Activated CD4-positive, alpha-beta T cell treated with anti-CD3 and anti-CD28 coated beads for 36 hours (primary cell): Measurements from ENCODE around the gene LRRC26. TPM values are rescaled to one million over a fixed set of nuclear protein-coding genes. Genes with fewer than 3 reads are reported as not detected.
A peak's percentile ranks its signal among the peaks of the same experiment; 100 is the strongest.

Experiments
- ATAC-seq: fragments of 200-7000 bp; cut with Tn5 transposase; one replicate; pipeline ENCODE4 v1.10.0; 2021; ENCODE audit warnings: mild to moderate bottlenecking, moderate library complexity
- CTCF ChIA-PET: fragments of 350-600 bp; sonication (Branson Sonifier 250); formaldehyde crosslinking; loops from one replicate; lab custom pipeline; 2021; ENCODE audit warnings: antibody characterized with exemption; lab: Charles Lee
- POLR2A ChIA-PET: fragments of 350-600 bp; sonication (Branson Sonifier 250); formaldehyde crosslinking; loops from one replicate; lab custom pipeline; 2021; ENCODE audit warnings: antibody characterized with exemption, inconsistent platforms; lab: Charles Lee
- DNase-seq: peaks from one replicate; pipeline ENCODE4 v3.0.0-alpha.2; 2020
- H3K27ac Mint-ChIP-seq: one replicate; pipeline ENCODE4 v1.8.0; 2021; ENCODE audit warnings: mixed read lengths
- H3K27me3 Mint-ChIP-seq: one replicate; pipeline ENCODE4 v1.8.0; 2021; ENCODE audit warnings: mixed read lengths
- H3K36me3 Mint-ChIP-seq: one replicate; pipeline ENCODE4 v1.8.0; 2021; ENCODE audit warnings: low read depth, mixed read lengths
- H3K4me1 Mint-ChIP-seq: one replicate; pipeline ENCODE4 v1.8.0; 2021; ENCODE audit warnings: mixed read lengths
- H3K4me3 Mint-ChIP-seq: one replicate; pipeline ENCODE4 v1.8.0; 2021; ENCODE audit warnings: mild to moderate bottlenecking, moderate library complexity, mixed read lengths
- H3K9me3 Mint-ChIP-seq: one replicate; pipeline ENCODE4 v1.8.0; 2021; ENCODE audit warnings: low read depth, mixed read lengths
- intact Hi-C, 2 experiments: fragments of 100-400 bp; cut with DNase I in 1 of 2; cut with micrococcal nuclease in 1 of 2; formaldehyde crosslinking; loops; one replicate each; pipeline versions ENCODE4 v1.14.2 to v1.15.1; 2022 to 2024; cut with DNase I, micrococcal nuclease
- total RNA-seq, 2 experiments: library from RNA; stranded (reverse); gene quantifications; one replicate each; pipeline ENCODE4 v1.2.3, GENCODE V29; 2021

Gene LRRC26, protein sequence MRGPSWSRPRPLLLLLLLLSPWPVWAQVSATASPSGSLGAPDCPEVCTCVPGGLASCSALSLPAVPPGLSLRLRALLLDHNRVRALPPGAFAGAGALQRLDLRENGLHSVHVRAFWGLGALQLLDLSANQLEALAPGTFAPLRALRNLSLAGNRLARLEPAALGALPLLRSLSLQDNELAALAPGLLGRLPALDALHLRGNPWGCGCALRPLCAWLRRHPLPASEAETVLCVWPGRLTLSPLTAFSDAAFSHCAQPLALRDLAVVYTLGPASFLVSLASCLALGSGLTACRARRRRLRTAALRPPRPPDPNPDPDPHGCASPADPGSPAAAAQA
- not detected for total RNA-seq

DNA sequence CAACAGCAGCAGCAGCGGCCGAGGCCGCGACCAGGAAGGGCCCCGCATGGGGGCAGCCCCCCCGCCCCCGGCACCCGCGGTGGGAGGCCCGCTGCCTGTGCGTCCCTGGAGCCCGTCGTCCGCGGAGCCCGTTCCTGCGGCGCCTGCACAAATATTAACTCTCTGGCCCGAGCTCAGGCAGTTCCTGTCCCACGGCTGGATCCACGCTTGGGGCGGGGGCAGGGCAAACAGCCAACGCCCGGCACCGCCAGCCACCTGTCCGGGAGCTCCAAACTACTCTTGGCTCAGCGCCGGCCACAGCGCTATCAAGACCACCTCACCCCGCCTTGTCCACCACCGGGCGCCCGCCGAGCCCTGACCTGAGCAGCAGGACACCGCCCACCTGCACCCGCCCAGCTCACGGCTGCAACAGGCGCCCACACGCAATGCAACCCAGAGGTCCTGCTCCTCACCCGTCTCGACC lies at the start of gene LRRC26:
TSS of gene LRRC26 (minus strand) at position 156 of the 463 bp plus-strand sequence. CDS start at position 48, 108 bp downstream.
- H3K27me3 Mint-ChIP-seq, result peaks cover 23% of the 10 kb centered on the region
- no peak within 1 kb of the TSS for H3K27ac Mint-ChIP-seq
- H3K36me3 Mint-ChIP-seq, result no peaks in the 10 kb centered on the region
- peak within 1 kb of the TSS; percentile 44 for H3K4me3 Mint-ChIP-seq
- POLR2A ChIA-PET, result no interaction called here
- no peaks in the 10 kb centered on the region for H3K4me1 Mint-ChIP-seq
- intact Hi-C loops, result no loop called here
- CTCF ChIA-PET, result no interaction called here
- no peak for DNase-seq
- no peaks in the 10 kb centered on the region for H3K9me3 Mint-ChIP-seq
- no peak for ATAC-seq

DNA sequence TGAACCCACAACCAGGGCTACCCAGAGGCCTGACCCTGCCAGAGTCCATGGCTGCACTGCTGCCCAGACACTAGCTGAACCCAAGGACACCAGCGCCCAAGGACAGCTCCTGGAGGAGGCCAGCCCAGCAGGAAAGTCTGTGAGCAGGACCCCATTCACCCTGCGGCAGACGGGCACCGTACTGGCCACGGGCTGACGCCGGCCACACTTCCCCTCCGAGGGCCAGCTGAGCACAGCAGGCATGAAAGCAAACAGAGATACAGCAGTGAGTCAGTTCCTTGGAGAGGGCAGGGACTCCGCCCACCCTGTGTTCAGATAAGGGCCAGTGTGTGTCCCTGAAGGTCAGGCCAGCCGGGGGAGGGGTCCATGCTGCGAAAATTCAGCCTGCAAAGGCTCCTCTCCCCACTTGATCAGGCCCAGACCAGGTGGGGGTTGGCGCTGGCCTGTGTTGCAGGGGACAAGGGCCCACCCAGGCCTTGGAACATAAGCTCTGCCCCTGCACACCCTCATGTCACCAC lies 49.0 kb upstream of the LRRC26 start:
- DNase-seq (no peak), ATAC-seq (no peak)
- intact Hi-C loops, result no loop called here
- H3K9me3 Mint-ChIP-seq, result no peaks in the 10 kb centered on the region
- no peak overlapping the region for H3K27ac Mint-ChIP-seq
- H3K27me3 Mint-ChIP-seq, result no peaks in the 10 kb centered on the region
- POLR2A ChIA-PET, result no interaction called here
- no peaks in the 10 kb centered on the region for H3K4me1 Mint-ChIP-seq
- no peak overlapping the region for H3K4me3 Mint-ChIP-seq
- CTCF ChIA-PET, result no interaction called here
- H3K36me3 Mint-ChIP-seq, result no peaks in the 10 kb centered on the region

DNA sequence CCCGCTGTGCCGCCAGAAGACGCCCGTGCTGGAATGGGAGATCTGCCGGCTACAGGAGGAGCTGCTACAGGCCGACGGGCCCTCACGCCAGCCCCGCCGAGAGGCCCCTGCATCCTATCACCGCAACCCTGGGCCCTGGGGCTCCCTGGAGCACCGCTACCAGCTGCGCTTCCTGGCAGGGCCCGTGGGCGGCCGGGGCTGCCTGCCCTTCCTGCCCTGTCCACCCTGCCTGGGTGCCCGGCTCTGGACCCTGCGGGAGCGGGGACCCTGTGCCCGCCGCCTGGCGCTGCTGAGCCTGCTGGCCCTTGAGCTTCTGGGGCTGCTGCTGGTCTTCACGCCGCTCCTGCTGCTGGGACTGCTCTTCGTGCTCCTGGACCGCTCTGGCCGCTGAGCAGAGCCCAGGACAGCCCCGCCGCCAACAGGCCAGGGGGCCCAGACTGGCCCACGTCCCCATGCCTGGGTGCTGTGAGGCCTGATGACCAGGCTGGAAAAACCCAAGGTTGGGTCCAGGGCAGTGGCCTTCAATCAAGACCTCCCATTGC lies 48.4 kb upstream of the LRRC26 start:
- no peak for DNase-seq
- CTCF ChIA-PET, result no interaction called here

DNA sequence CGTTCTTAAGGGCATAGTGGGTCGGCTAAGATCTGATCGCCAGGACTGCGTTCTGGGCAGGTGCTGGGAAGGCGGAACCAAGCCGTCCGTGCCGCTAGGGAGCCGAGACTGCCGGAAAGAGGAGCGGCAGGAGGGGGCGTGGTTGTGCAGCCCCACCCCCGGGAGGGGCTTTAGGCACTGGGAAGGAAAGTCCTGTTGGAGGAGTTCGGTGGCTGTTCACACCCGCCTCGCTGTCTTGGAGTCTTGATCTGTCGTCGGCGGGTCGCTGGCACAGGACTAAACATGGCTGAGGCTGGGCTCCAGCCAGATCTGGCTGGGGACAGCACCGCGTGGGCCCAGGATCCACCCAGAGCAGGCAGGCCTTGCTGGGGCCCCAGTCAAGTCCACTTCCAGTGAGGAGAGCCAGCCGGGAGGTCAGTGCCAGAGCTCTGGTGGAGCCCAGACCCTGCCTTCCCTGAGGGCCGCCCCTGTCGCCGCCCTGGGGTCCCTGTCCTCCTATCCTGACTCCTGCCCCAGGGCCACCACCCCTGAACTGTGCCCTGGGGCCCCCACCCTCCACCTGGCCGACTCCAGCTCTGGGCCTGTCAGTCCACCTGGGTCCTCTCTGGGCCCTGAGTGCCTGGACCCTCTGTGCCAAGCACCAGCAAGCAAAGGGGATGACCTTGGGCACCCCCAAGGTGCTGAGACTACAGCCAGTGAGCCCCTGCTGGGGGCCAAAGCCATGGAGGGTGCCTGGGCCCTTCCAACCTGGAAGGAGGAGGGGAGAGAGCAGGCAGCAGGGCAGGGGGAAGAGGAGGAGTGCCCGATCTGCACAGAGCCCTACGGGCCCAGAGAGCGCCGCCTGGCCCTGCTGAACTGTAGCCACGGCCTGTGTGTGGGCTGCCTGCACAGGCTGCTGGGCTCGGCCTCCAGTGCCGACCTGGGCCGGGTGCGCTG lies 47.7 kb upstream of the LRRC26 start:
- ChIA-PET POLR2A (no interaction called here), CTCF (interaction anchor here (0.6 to 1.2 kb wide), 2 partner anchors 11 to 12 kb away, joined by 3 to 4 read pairs; no protein-coding TSS in a partner anchor)
- H3K4me1 Mint-ChIP-seq, result no peaks in the 10 kb centered on the region
- no peak overlapping the region for H3K4me3 Mint-ChIP-seq
- intact Hi-C loops, result no loop called here
- H3K27me3 Mint-ChIP-seq, result no peaks in the 10 kb centered on the region
- H3K9me3 Mint-ChIP-seq, result no peaks in the 10 kb centered on the region
- peaks cover 4% of the 10 kb centered on the region for H3K36me3 Mint-ChIP-seq
- ATAC-seq, result no peak
- H3K27ac Mint-ChIP-seq, result no peak overlapping the region
- no peak for DNase-seq

More for the DNA sequence above, 48.4 kb upstream of the LRRC26 start:
- ATAC-seq, result no peak
- no peak overlapping the region for H3K4me3 Mint-ChIP-seq
- POLR2A ChIA-PET, result no interaction called here
- intact Hi-C loops, result no loop called here
- H3K4me1 Mint-ChIP-seq, result no peaks in the 10 kb centered on the region
- no peak overlapping the region for H3K27ac Mint-ChIP-seq
- H3K9me3 Mint-ChIP-seq, result no peaks in the 10 kb centered on the region
- no peaks in the 10 kb centered on the region for H3K36me3 Mint-ChIP-seq
- no peaks in the 10 kb centered on the region for H3K27me3 Mint-ChIP-seq

DNA sequence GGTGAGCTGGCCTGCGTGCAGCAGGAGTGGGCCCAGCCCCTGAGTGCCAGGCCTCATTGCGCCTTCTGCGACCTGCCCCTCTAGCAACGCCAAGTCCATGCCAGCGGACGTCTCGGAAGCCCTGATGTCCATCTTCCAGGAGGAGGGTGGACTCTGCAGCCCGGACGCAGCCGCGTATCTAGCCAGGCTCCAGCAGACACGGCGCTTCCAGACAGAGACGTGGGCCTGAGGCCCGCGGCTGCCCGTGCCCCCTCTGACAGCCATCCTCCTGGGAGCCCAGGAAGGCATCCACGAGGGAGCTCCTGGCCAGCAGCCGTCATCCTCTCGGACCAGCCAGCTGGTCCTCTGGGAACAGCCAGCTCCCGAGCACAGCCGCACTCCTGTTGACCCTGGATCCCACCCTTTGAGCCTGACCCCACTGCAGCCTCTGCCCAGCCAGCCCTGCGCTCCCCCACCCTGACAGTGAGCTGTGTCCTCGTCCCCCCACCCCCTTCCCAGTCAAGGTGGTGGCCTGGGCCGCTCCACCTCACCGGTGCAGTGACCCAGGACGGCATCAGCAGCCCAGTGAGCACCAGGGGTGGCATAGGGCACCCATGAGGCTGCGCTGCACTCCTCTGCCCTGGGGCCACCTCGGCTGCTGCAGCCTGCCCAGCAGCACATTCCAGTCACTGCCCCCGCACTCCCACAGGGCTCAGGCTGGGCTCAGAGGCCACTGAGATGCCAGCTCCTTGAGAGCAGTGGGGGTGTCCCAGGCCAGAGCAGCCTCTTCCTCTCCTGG lies 46.5 kb upstream of the LRRC26 start:
- DNase-seq (no peak), ATAC-seq (no peak)
- Mint-ChIP-seq H3K27me3 (no peaks in the 10 kb centered on the region), H3K9me3 (no peaks in the 10 kb centered on the region), H3K36me3 (peaks cover 4% of the 10 kb centered on the region), H3K27ac (no peak overlapping the region), H3K4me1 (no peaks in the 10 kb centered on the region), H3K4me3 (no peak overlapping the region)
- POLR2A ChIA-PET, result interaction anchor here (1.1 kb wide), 1 partner anchor 98 kb away, joined by 3 read pairs; no protein-coding TSS in a partner anchor
- intact Hi-C loops, result no loop called here
- CTCF ChIA-PET, result interaction anchor here (0.6 to 1.2 kb wide), 3 partner anchors 9 to 27 kb away, joined by 3 to 4 read pairs (median 3); no protein-coding TSS in a partner anchor

DNA sequence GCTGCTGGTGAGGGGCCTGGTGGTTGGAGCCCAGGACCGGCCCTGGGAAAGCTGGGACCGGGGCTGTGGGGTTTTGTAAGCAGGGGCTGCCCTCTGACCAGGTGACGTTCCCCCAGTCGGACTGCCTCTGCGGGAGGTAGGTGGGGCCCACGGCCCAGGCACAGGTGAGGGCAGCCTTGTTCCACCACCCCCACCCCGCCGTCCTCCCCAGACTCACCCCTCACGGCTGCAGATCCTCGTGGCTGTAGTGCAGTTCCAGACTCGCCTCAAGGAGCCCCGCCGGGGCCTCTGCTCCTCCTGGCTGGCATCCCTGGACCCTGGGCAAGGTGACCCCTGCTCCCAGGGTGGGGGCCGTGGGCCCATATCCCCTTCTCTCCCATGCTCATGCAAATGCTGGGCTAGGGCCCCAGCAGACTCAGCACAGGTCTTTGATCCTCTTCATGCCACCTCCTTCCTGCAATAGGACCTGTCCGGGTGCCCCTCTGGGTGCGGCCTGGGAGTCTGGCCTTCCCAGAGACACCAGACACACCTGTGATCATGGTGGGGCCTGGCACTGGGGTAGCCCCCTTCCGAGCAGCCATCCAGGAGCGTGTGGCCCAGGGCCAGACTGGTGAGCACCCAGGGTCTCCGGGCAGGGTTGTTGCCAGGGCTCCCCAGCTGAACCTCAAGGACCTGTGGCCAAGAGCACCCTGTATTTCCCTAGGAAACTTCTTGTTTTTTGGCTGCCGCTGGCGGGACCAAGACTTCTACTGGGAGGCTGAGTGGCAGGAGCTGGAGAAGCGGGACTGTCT lies 45.5 kb upstream of the LRRC26 start:
- POLR2A ChIA-PET, result interaction anchor here (0.8 to 1.1 kb wide), 2 partner anchors 21 to 97 kb away, joined by 3 read pairs; no protein-coding TSS in a partner anchor
- H3K27ac Mint-ChIP-seq, result no peak overlapping the region

DNA sequence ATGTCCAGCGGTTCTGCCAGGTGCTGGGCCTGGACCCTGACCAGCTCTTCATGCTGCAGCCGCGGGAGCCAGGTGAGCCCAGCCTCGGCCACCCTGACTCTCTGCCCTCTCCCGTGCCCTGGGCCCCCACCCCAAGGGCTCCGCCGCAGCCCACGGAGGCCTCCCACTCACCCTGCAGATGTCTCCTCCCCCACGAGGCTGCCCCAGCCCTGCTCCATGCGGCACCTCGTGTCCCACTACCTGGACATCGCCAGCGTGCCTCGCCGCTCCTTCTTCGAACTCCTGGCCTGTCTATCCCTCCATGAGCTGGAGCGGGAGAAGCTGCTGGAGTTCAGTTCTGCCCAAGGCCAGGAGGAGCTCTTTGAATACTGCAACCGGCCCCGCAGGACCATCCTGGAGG lies 44.8 kb upstream of the LRRC26 start:
- DNase-seq, result no peak
- ChIA-PET CTCF (no interaction called here), POLR2A (interaction anchor here (0.8 kb wide), 1 partner anchor 22 kb away, joined by 3 read pairs; no protein-coding TSS in a partner anchor)
- H3K4me3 Mint-ChIP-seq, result no peak overlapping the region
- ATAC-seq, result no peak
- peaks cover 6% of the 10 kb centered on the region for H3K36me3 Mint-ChIP-seq
- H3K4me1 Mint-ChIP-seq, result no peaks in the 10 kb centered on the region
- no peaks in the 10 kb centered on the region for H3K27me3 Mint-ChIP-seq
- H3K9me3 Mint-ChIP-seq, result no peaks in the 10 kb centered on the region
- intact Hi-C loops, result no loop called here
- H3K27ac Mint-ChIP-seq, result no peak overlapping the region

More for the DNA sequence above, 45.5 kb upstream of the LRRC26 start:
- H3K36me3 Mint-ChIP-seq, result peaks cover 4% of the 10 kb centered on the region
- DNase-seq (no peak), ATAC-seq (no peak)
- no peaks in the 10 kb centered on the region for H3K9me3 Mint-ChIP-seq
- no peaks in the 10 kb centered on the region for H3K4me1 Mint-ChIP-seq
- CTCF ChIA-PET, result no interaction called here
- H3K27me3 Mint-ChIP-seq, result no peaks in the 10 kb centered on the region
- H3K4me3 Mint-ChIP-seq, result no peak overlapping the region
- intact Hi-C loops, result no loop called here

DNA sequence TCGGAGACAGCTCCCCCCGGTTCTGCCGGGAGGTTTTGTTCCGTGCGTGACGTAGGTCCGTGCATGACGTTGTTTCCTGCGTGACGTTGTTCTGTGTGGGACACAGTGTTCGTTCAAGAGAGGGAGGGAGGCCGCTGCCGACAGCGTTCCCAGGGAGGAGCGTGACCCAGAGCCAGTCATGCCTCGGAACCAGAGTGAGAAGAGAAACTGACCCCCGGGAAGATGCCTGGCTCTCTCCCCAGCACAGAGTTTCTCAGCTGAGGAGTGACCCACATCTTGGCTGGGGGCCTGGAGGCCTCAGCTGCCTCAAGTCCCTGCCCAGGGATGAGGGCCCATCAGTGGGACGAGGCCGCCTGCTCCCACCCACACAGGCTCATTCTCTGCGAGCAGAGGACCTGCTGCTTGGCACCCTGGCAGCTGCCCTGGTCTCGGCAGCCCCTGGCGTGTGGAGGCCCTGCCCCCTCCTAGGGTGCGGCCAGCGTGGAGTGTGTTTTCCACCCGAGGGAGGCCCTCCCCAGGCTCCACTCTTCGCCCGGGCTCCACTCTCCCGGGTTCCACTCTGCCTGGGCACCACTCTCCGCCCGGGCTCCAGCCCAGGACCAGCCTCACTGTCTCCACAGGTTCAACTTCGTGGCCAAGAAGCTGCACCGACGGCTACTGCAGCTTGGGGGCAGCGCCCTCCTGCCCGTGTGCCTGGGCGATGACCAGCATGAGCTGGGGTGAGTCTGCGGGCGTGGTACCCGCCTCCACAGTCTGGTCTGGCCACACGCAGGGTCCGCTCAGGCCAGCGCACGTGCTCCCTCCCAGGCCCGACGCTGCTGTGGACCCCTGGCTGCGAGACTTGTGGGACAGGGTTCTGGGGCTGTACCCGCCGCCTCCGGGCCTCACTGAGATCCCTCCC lies 43.6 kb upstream of the LRRC26 start:
- Mint-ChIP-seq H3K27me3 (no peaks in the 10 kb centered on the region), H3K4me3 (no peak overlapping the region), H3K36me3 (peaks cover 10% of the 10 kb centered on the region), H3K4me1 (no peaks in the 10 kb centered on the region), H3K9me3 (no peaks in the 10 kb centered on the region), H3K27ac (no peak overlapping the region)
- ATAC-seq (no peak), DNase-seq (no peak)
- ChIA-PET POLR2A (no interaction called here), CTCF (no interaction called here)
- intact Hi-C loops, result no loop called here

DNA sequence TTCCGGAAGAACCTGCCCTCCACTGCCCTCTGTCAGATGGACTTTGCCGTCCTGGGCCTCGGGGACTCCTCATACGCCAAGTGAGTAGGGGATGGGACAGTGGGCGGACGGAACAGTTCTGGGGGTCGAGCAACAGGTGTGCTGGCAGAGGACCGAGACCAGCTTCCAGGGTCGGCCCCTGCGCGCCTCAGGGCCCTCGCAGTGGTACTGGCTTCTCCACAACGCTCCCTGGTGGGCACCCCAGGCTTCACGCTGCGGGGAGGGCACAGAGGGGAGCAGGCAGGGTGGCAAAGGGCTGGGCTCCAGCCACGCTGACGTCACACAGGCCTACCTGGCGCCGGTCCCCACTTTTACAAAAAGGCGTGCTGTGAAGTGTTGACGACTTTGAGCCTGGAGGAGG lies 42.7 kb upstream of the LRRC26 start:
- ChIA-PET POLR2A (no interaction called here), CTCF (interaction anchor here (1.0 kb wide), 1 partner anchor 23 kb away, joined by 3 read pairs; no protein-coding TSS in a partner anchor)
- intact Hi-C loops, result no loop called here
- Mint-ChIP-seq H3K4me1 (peaks cover 1% of the 10 kb centered on the region), H3K27me3 (no peaks in the 10 kb centered on the region), H3K9me3 (no peaks in the 10 kb centered on the region), H3K36me3 (peaks cover 12% of the 10 kb centered on the region), H3K4me3 (no peak overlapping the region), H3K27ac (no peak overlapping the region)
- ATAC-seq (no peak), DNase-seq (no peak)
